Mucosa of gallbladder (tissue), 1 donor: Measurements from ENCODE around the gene USP13. TPM values are rescaled to one million over a fixed set of nuclear protein-coding genes. Genes with fewer than 3 reads are reported as not detected.
A peak's percentile ranks its signal among the peaks of the same experiment; 100 is the strongest.
"Not testable (repeated sequence)": the region's sequence is repeated elsewhere in the genome, so short reads cannot be mapped to it uniquely, and the experiment has no call there.

Source experiments
- DNase-seq: peaks from one replicate; pipeline ENCODE4 v3.0.0-alpha.2; 2020; ENCODE audit warnings: low spot score
- total RNA-seq: library from RNA; stranded (reverse); gene quantifications from one replicate; pipeline ENCODE4 v1.2.1, GENCODE V29; 2021
- donor health status: DM: no; HTN: no; CAD: no.

USP13 gene
- total RNA-seq, 1 donor from 2014 or later: 9.4 TPM

- no peak for DNase-seq
These were observed 2.4 kb downstream of the USP13 start for GRCh38 chr3:179655236-179655635.

- no peak for DNase-seq
These were observed 5.8 kb downstream of the USP13 start for GRCh38 chr3:179658606-179659005.

DNA sequence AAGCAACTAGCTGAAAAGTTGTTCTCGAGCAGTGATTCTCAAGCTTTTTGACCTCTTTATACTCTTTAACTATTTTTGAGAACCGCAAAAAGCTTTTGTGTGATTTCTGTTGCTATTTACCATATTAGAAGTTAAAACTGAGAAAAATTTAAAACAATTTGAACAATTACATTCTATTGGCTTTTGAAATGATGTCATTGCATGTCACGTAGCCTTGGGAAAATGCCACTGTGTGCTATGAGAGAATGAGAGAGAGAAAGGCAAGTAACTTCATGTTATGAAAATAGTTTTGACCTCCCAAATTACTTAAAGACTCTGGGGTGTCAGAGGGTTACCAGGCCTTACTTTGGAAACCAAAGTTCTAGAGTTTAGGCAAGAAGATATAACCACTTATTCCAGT, 8.0 kb downstream of the USP13 start:
- DNase-seq: no peak

- no peak for DNase-seq
These were observed 8.9 kb downstream of the USP13 start for GRCh38 chr3:179661777-179662176.

- no peak for DNase-seq
These were observed 10.3 kb downstream of the USP13 start for GRCh38 chr3:179663093-179663492.

DNA sequence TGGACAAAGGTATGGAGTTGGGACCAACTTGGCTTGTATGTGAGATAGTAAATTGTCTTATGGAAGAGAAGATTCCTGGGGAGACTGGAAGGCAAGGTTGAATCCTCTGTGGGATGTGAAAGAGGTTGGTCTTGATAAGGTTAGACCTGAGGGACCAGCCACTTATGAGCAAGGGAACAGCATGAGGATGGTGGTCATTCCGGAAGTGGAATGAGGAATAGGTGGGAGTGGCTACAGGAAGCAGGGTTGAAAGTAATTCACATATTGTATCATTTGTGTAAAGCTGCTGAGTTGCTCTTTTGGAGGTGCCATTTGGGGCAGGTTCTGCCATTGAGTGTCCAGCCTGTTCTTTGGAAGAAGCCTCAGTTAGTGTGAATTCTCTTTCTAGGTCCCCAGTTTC, 13.2 kb downstream of the USP13 start:
- no peak for DNase-seq

- no peak for DNase-seq
These were observed 13.7 kb downstream of the USP13 start for GRCh38 chr3:179666436-179667035.

DNA sequence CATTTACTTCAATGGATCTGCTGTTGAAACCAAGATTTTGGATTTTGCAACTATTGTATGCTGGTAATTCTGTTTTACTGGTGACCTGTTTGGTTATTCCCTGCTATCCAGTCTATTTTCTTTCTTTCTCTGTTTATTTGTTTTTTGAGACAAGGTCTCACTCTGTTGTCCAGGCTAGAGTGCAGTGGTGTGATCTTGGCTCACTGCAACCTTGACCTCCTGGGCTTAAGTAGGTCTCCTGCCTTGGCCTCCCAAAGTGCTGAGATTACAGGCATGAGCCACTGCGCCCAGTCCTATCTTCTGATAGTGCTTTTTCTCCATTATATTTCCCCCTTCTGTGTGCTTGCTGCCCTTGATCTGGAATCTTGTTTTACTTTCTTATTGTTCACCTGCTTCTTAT, 15.6 kb downstream of the USP13 start:
- no peak for DNase-seq

GRCh38 chr3:179670311-179670710, 17.5 kb downstream of the USP13 start:
- DNase-seq: no peak

DNA sequence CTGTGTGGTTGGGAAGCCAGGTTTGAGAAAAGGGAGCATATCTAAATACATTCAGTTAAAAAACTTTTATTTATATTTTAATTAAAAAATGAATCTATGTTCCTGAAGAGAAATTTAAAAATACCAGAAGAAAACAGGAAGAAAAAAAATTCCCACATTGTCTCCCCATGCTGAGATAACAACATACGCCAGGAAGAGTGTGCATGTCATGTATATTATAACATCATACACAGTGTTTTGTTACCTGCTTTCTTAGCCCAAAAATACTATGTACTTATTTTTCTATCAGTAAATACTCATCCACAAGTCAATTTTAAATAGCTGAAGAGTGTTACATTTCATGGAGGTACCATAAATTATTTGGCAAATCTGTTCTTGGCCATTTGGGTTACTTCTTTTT, 18.5 kb downstream of the USP13 start:
- DNase-seq: no peak

GRCh38 chr3:179671747-179672242, 19.0 kb downstream of the USP13 start:
- peak; percentile 13 for DNase-seq

DNA sequence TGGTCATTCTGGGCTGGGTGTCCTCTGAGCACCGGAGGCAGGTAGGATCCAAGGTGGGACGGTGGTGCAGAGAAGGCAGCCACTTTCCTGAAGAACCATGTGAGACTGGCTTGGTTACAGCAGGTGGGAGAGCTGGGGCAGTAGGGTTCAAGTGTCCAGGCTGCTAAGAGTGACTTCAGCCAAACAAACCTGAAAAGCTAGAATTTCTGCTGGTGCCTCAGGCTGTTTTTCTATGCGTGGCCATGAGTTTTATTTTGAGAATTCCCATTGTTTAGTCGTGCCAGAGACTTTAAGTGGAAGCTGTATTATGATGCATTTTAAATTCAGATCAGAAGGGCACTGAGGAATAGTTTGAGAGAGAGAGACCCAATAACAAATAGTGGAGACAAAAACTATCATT, 20.1 kb downstream of the USP13 start:
- no peak for DNase-seq

DNA sequence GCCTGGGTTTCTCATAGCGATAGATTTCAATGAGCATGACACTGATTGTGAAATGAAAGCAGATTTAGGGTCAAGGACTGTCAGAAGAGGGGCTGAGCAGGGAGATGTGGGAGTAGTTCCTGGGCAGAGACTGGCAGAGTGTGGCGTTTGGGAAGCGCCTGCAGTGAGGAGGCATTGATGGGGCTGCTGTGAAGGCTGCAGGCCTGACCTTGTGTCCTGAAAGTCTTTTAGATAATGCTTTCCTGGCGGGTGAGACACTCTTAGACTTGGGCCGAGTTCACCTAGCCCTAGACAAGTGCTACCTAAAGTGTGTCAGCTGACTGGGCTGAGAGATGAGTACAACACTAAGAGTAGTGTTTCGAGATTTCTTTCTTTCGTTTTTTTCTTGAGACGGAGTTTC, 20.7 kb downstream of the USP13 start:
- no peak for DNase-seq

DNA sequence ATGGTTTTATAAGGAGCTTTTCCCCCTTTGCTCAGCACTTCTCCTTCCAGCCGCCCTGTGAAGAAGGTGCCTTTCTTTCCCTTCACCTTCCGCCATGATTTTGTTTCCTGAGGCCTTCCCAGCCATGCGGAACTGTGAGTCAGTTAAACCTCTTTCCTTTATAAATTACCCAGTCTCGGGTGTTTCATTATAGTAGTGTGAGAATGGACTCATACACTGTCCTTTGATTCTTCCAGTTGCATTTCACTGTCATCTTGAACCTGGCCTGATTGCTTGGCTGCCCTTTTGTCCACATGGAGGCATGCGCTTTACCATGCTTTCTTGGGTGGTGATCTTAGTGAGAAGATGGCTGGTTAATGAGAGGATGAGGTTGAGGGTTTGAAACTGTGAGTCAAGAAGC, 23.2 kb downstream of the USP13 start:
- DNase-seq: no peak

- no peak for DNase-seq
These were observed 25.0 kb downstream of the USP13 start for GRCh38 chr3:179677884-179678283.

DNA sequence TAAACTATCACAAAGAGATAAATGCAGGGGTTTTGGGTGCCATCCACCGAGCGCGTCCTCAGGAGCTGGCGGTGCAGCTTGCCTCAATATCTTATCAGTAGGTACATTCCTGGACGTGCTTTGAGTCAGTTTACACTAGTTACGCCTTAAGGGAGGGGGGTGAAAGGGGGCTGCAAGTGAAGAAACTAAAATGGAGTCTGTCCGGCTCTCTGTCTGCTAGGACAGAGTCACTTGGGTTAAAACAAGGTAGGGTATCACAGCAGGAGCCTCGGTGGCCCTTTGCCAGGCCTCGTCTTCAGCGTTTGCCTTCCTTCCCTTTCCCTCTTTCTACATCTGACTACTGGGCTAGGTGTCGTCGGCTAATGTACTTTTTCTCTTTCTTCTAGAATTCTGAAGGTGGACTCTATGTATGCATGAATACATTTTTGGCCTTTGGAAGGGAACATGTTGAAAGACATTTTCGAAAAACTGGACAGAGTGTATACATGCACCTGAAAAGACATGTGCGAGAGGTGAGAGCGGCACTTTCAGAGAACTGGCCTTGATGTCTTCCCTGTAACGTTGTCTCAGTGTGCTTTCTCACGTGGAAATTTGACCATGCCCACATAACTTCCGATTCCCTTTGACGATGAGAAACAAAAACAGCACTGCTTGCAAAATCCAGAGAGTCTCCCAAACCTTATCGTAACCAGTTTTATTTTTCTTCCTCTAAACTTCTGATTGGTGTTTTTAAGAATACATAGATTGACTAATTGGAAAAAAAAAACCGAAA, 28.8 kb downstream of the USP13 start:
- no peak for DNase-seq

GRCh38 chr3:179682426-179683080, 29.7 kb downstream of the USP13 start:
- DNase-seq: no peak

- not testable (repeated sequence) for DNase-seq
These were observed 30.4 kb downstream of the USP13 start for GRCh38 chr3:179683286-179683685.

DNA sequence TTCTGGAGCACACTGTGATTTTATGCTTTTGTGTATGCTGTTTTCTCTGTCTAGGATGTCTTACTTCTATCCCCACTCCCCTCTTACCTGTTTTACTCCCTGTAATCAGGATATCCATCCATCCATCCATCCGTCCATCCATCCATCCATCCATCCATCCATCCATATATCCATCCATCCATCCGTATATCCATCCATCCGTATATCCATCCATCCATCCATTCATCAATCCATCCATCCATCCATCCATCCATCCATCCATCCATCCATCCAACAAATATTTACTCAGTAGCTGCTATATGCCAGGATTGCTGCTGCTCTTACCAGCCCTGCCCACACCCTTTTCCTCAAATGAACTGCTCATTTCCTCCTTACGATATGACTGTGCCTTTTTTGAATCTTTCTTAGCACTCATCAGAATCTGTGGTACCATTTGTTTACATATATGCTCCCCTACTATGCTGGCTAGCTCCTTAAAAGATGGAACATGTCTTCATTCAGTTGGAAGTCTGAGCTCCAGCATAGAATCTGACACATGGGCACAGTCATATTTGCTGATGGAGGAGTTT, 35.2 kb downstream of the USP13 start:
- no peak for DNase-seq

- DNase-seq: no peak
These were observed 36.0 kb downstream of the USP13 start for GRCh38 chr3:179688850-179689249.

DNA sequence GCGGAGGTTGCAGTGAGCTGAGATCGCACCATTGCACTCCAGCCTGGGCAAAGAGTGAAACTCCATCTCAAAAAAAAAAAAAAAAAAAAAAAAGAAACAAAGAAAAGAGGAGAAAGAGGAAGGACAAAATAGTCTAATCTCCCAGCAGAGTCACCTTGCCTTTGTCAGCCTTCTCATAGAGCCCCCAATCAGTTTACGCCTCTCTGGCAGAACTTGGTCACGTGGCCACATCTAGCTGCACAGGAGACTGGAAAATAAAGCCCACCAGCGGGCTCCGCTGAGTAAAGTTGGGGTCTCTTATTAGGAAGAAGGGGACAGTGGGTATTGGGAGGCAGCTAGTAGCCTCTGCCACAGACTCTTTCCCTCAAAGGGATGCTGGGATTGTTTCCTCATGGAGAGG, 41.9 kb downstream of the USP13 start:
- DNase-seq: no peak

GRCh38 chr3:179695672-179696313, 43.0 kb downstream of the USP13 start:
- DNase-seq: no peak
